H1 (cell line): ENCODE data around the gene ZDHHC5. TPM values are rescaled to one million over a fixed set of nuclear protein-coding genes. Genes with fewer than 3 reads are reported as not detected.
"Not testable (repeated sequence)": the region's sequence is repeated elsewhere in the genome, so short reads cannot be mapped to it uniquely, and the experiment has no call there.

Source experiments
- CTCF ChIA-PET: fragments of 300-600 bp; sonication (Branson Sonifier 250); formaldehyde crosslinking; loops from one replicate; lab custom pipeline; 2021; ENCODE audit not compliant: partially characterized antibody; lab: Charles Lee
- POLR2A ChIA-PET: fragments of 300-600 bp; sonication (Branson Sonifier 250); formaldehyde crosslinking; loops from one replicate; lab custom pipeline; 2021; ENCODE audit warnings: inconsistent platforms; ENCODE audit not compliant: partially characterized antibody; lab: Charles Lee
- DNase-seq, 2 experiments: peaks; one replicate each; pipeline versions ENCODE4 v3.0.0 to v3.0.0-alpha.2; 2010 to 2022; ENCODE audit warnings: low spot score in 2 of 2, low read depth in 1 of 2, mixed read lengths in 1 of 2
- FAIRE-seq: peaks from 2 replicates; lab custom pipeline; 2011; peaks lifted over from hg19 to GRCh38; lab: Jason Lieb, UNC
- H2AFZ ChIP-seq: 2 replicates; pipeline ENCODE4 v1.8.1; 2012; ENCODE audit warnings: low read length, inconsistent platforms
- H2AK5ac ChIP-seq: 2 replicates; pipeline ENCODE4 v1.6.1; 2013; ENCODE audit warnings: low read depth, low read length
- H2BK120ac ChIP-seq: replicated peaks from 2 replicates; pipeline ENCODE3; 2013; ENCODE audit warnings: low read depth, low read length, inconsistent platforms
- H2BK12ac ChIP-seq: 2 replicates; pipeline ENCODE4 v1.6.1; 2013; ENCODE audit warnings: low read depth, low read length
- H2BK15ac ChIP-seq: 2 replicates; pipeline ENCODE4 v1.6.1; 2013; ENCODE audit warnings: low read length
- H2BK20ac ChIP-seq: 2 replicates; pipeline ENCODE4 v1.6.1; 2013; ENCODE audit warnings: low read length
- H2BK5ac ChIP-seq: 2 replicates; pipeline ENCODE4 v1.6.1; 2013; ENCODE audit warnings: low read depth, low read length
- H3K14ac ChIP-seq: 2 replicates; pipeline ENCODE4 v1.6.1; 2013; ENCODE audit warnings: inconsistent platforms; ENCODE audit not compliant: insufficient read length
- H3K18ac ChIP-seq: 2 replicates; pipeline ENCODE4 v1.6.1; 2013; ENCODE audit warnings: low read length; ENCODE audit errors: extremely low read depth
- H3K23ac ChIP-seq: 2 replicates; pipeline ENCODE4 v1.6.1; 2013; ENCODE audit warnings: inconsistent platforms; ENCODE audit not compliant: insufficient read length
- H3K23me2 ChIP-seq: 2 replicates; pipeline ENCODE4 v1.6.1; 2013; ENCODE audit warnings: low read depth, low read length
- H3K27ac ChIP-seq: 2 replicates; pipeline ENCODE4 v1.6.1; 2011; ENCODE audit warnings: low read depth, low read length, inconsistent platforms
- H3K27me3 ChIP-seq, 4 experiments: replicated peaks in 1 of 4; 1 replicate in 1 of 4; 2 replicates in 3 of 4; pipeline versions ENCODE4 v1.6.1 to v1.8.1; 2011 to 2013; ENCODE audit warnings: low read length in 3 of 4, mild to moderate bottlenecking in 3 of 4, inconsistent platforms in 2 of 4, mixed read lengths in 2 of 4, moderate library complexity in 1 of 4; ENCODE audit not compliant: control insufficient read depth in 3 of 4, insufficient read depth in 3 of 4; ENCODE audit errors: extremely low read depth in 1 of 4
- H3K36me3 ChIP-seq, 4 experiments: 2 replicates each; pipeline versions ENCODE4 v1.6.1 to v1.8.1; 2011 to 2013; ENCODE audit warnings: mild to moderate bottlenecking in 4 of 4, low read length in 3 of 4, moderate library complexity in 2 of 4, control low read depth in 1 of 4, inconsistent platforms in 1 of 4; ENCODE audit not compliant: insufficient read depth in 4 of 4, control insufficient read depth in 2 of 4
- H3K4ac ChIP-seq: replicated peaks from 2 replicates; pipeline ENCODE3; 2013; ENCODE audit warnings: low read length, low read depth, mixed read lengths, inconsistent platforms; ENCODE audit not compliant: insufficient read length
- H3K4me1 ChIP-seq, 4 experiments: replicated peaks in 1 of 4; 1 replicate in 1 of 4; 2 replicates in 3 of 4; pipeline versions ENCODE4 v1.6.1 to v1.8.1; 2011 to 2013; ENCODE audit warnings: low read length in 3 of 4, inconsistent platforms in 2 of 4, mixed read lengths in 1 of 4; ENCODE audit not compliant: insufficient read depth in 4 of 4, control insufficient read depth in 3 of 4
- H3K4me2 ChIP-seq, 2 experiments: 2 replicates each; pipeline versions ENCODE4 v1.6.1 to v1.8.1; 2011 to 2013; ENCODE audit warnings: low read depth in 2 of 2, low read length in 2 of 2, control low read depth in 1 of 2, inconsistent platforms in 1 of 2, mild to moderate bottlenecking in 1 of 2; ENCODE audit not compliant: insufficient read depth in 1 of 2
- H3K4me3 ChIP-seq, 4 experiments: fragments of 200-600, 300-600 bp in 1 of 4; sonication (generic), shearing (Covaris generic), sonication (Bioruptor Twin) in 1 of 4; 2 replicates each; pipeline versions ENCODE4 v1.5.1 to v1.8.1; 2011 to 2016; ENCODE audit warnings: low read length in 4 of 4, low read depth in 3 of 4, control low read depth in 2 of 4, inconsistent platforms in 2 of 4, mild to moderate bottlenecking in 2 of 4, mixed read lengths in 1 of 4, moderate library complexity in 1 of 4; ENCODE audit not compliant: insufficient read depth in 2 of 4; ENCODE audit errors: extremely low read depth in 1 of 4
- H3K56ac ChIP-seq: replicated peaks from 2 replicates; pipeline ENCODE3; 2013; ENCODE audit warnings: low read depth, mild to moderate bottlenecking, mixed read lengths, low read length, inconsistent platforms; ENCODE audit not compliant: insufficient read length
- H3K79me1 ChIP-seq: 2 replicates; pipeline ENCODE4 v1.6.1; 2013; ENCODE audit warnings: low read depth, low read length, control low read depth
- H3K79me2 ChIP-seq, 2 experiments: 2 replicates each; pipeline versions ENCODE4 v1.6.1 to v1.8.1; 2012 to 2013; ENCODE audit warnings: low read length in 2 of 2, mild to moderate bottlenecking in 2 of 2, inconsistent platforms in 1 of 2; ENCODE audit not compliant: insufficient read depth in 2 of 2, control insufficient read depth in 1 of 2
- H3K9ac ChIP-seq, 4 experiments: replicated peaks in 1 of 4; 1 replicate in 1 of 4; 2 replicates in 3 of 4; pipeline versions ENCODE4 v1.6.1 to v1.8.1; 2011 to 2013; ENCODE audit warnings: low read depth in 3 of 4, low read length in 3 of 4, control low read depth in 2 of 4, mild to moderate bottlenecking in 2 of 4, moderate library complexity in 2 of 4, inconsistent platforms in 1 of 4; ENCODE audit errors: extremely low read depth in 1 of 4
- H3K9me3 ChIP-seq, 2 experiments: 2 replicates each; pipeline versions ENCODE4 v1.6.1 to v1.8.1; 2012 to 2013; ENCODE audit warnings: mild to moderate bottlenecking in 2 of 2, moderate library complexity in 2 of 2, control low read depth in 1 of 2, inconsistent platforms in 1 of 2, low read depth in 1 of 2, low read length in 1 of 2, mixed read lengths in 1 of 2; ENCODE audit not compliant: insufficient read depth in 2 of 2
- H4K20me1 ChIP-seq, 2 experiments: replicated peaks in 1 of 2; 2 replicates each; pipeline versions ENCODE3 to v1.8.1; 2011 to 2013; ENCODE audit warnings: inconsistent platforms in 2 of 2, low read length in 2 of 2, mild to moderate bottlenecking in 1 of 2; ENCODE audit not compliant: insufficient read depth in 2 of 2, control insufficient read depth in 1 of 2
- H4K5ac ChIP-seq: 2 replicates; pipeline ENCODE4 v1.6.1; 2013; ENCODE audit warnings: low read length, low read depth, mixed read lengths, inconsistent platforms; ENCODE audit not compliant: insufficient read length
- H4K8ac ChIP-seq: 2 replicates; pipeline ENCODE4 v1.8.0; 2013; ENCODE audit warnings: mild to moderate bottlenecking, moderate library complexity, low read length, inconsistent platforms; ENCODE audit not compliant: insufficient read depth; ENCODE audit errors: extremely low read depth
- H4K91ac ChIP-seq: replicated peaks from 2 replicates; pipeline ENCODE3; 2013; ENCODE audit warnings: low read length, mixed read lengths, inconsistent platforms; ENCODE audit not compliant: insufficient read length
- WGBS, 2 experiments: shearing (Covaris generic) in 1 of 2; methylation state at CpG; one replicate each; pipeline versions ENCODE4 v1.1.6 to v1.1.7; 2013 to 2015; ENCODE audit warnings: low lambda C conversion rate in 2 of 2, mixed read lengths in 2 of 2, inconsistent platforms in 1 of 2, low coverage in 1 of 2, missing lambda C conversion rate in 1 of 2; ENCODE audit not compliant: insufficient replicate concordance in 2 of 2, insufficient coverage in 1 of 2, insufficient read length in 1 of 2; ENCODE audit errors: extremely low coverage in 1 of 2, missing lambda C conversion rate in 1 of 2; 5-methylcytosine and 5-hydroxymethylcytosine counted together
- polyA plus RNA-seq, 7 experiments: library from polyadenylated mRNA; depleted of rRNA in 3 of 7; stranded (reverse) in 5 of 7; unstranded in 2 of 7; fragments of >200 nt in 5 of 7; fragments of 200-250 nt in 2 of 7; gene quantifications; 1 replicate in 5 of 7; 2 replicates in 1 of 7; 4 replicates in 1 of 7; pipeline versions ENCODE4 v1.2.1 to v1.2.3, GENCODE V29; 2011 to 2013; ENCODE audit warnings: missing spikeins in 2 of 7, mixed read lengths in 2 of 7
- total RNA-seq: library from RNA; stranded (reverse); fragmentation: NEBNext Ultra II Directional; extraction: Animal tissue kit (Norgen Biotek cat#: 25700); gene quantifications from 2 replicates; pipeline ENCODE4 v1.2.1, GENCODE V29; 2021

The ZDHHC5 gene
- total and polyA plus RNA-seq, 2 of the 8 experiments (the other 6 are each of a cell fraction or from before 2014, with no cell fraction given) = 40.0 to 56.3 TPM

DNA sequence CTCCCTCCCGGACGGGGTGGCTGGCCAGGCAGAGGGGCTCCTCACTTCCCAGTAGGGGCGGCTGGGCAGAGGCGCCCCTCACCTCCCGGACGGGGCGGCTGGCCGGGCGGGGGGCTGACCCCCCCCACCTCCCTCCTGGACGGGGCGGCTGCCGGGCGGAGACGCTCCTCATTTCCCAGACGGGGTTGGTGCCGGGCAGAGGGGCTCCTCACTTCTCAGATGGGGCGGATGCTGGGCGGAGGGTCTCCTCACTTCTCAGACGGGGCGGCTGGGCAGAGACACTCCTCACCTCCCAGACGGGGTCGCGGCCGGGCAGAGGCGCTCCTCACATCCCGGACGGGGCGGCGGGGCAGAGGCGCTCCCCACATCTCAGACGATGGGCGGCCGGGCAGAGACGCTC is 48.8 kb downstream of the ZDHHC5 start:
- FAIRE-seq, H3K9me3 ChIP-seq, DNase-seq, H4K5ac ChIP-seq, H4K20me1 ChIP-seq, H3K4me2 ChIP-seq, H3K18ac ChIP-seq, H4K8ac ChIP-seq, H3K9ac ChIP-seq, H2AK5ac ChIP-seq, H2BK120ac ChIP-seq, H2BK5ac ChIP-seq, H3K27ac ChIP-seq, H2BK15ac ChIP-seq, H3K79me1 ChIP-seq, H3K23ac ChIP-seq, H3K23me2 ChIP-seq, H3K4ac ChIP-seq, H3K27me3 ChIP-seq, H2BK20ac ChIP-seq, H3K4me1 ChIP-seq, H3K14ac ChIP-seq, H4K91ac ChIP-seq, H3K56ac ChIP-seq, H3K4me3 ChIP-seq, CTCF ChIA-PET, H2BK12ac ChIP-seq, POLR2A ChIA-PET, H2AFZ ChIP-seq: not testable (repeated sequence)
- Histone ChIP-seq H3K79me2 (peaks cover 26 to 59% of the 10 kb centered on the region in 2 experiments), H3K36me3 (peaks cover 0 to 20% (median 9%) of the 10 kb centered on the region in 4 experiments; a peak in 4 of 8 replicates)
- WGBS, 2 experiments = 100% methylated on average over 6 of the region's 34 CpGs; no CpG with 5 or more reads in 1 of the 2 experiments
